ENCODE results near the gene FBXO31. TPM values are rescaled to one million over a fixed set of nuclear protein-coding genes. Genes with fewer than 3 reads are reported as not detected.

Gene FBXO31
- total and polyA plus RNA-seq, 2 experiments from 2014 or later, result 16.5 to 28.9 TPM

GRCh38 chr16:87358250-87358649, 25.3 kb downstream of the FBXO31 start:
- peaks cover under 1% of the 10 kb centered on the region for H3K4me1 ChIP-seq (ENCODE audit: insufficient read depth)
- H3K27ac ChIP-seq, result no peak overlapping the region
- TF ChIP-seq CTCF (IDR thresholded peaks at IDR 0.05; ENCODE audit: poor library complexity), result no peak
- no peak for TF ChIP-seq EZH2phosphoT487 (IDR thresholded peaks at IDR 0.05; ENCODE audit: low read depth, severe bottlenecking, unreplicated experiment)
- TF ChIP-seq EZH2 (IDR thresholded peaks at IDR 0.05; ENCODE audit: borderline replicate concordance), result no peak
- no peak overlapping the region for H3K4me3 ChIP-seq
- no peaks in the 10 kb centered on the region for H3K27me3 ChIP-seq
- H3K36me3 ChIP-seq (replicated peaks; ENCODE audit: insufficient read depth, low read depth), result no peaks in the 10 kb centered on the region
- H3K9me2 ChIP-seq (replicated peaks; ENCODE audit: insufficient read depth), result no peaks in the 10 kb centered on the region
- H2AFZ ChIP-seq, result no peak overlapping the region
- H3K4me2 ChIP-seq, result no peak overlapping the region
- peaks cover 1% of the 10 kb centered on the region for H4K20me1 ChIP-seq (ENCODE audit: insufficient read depth, poor library complexity, severe bottlenecking)
- H3K9me3 ChIP-seq (ENCODE audit: low read depth), result no peaks in the 10 kb centered on the region
- WGBS (ENCODE audit: low lambda C conversion rate, missing lambda C conversion rate), result 97% methylated on average over 17 of the region's 17 CpGs
- DNase-seq (ENCODE audit: low spot score), result no peak
- peaks cover 24% of the 10 kb centered on the region for H3K79me2 ChIP-seq

GRCh38 chr16:87356491-87356853, 27.1 kb downstream of the FBXO31 start:
- H2AFZ ChIP-seq, result no peak overlapping the region
- no peak overlapping the region for H3K27ac ChIP-seq
- WGBS (ENCODE audit: low lambda C conversion rate, missing lambda C conversion rate), result 96% methylated on average over 8 of the region's 8 CpGs
- no peaks in the 10 kb centered on the region for H4K20me1 ChIP-seq (ENCODE audit: insufficient read depth, poor library complexity, severe bottlenecking)
- H3K36me3 ChIP-seq (replicated peaks; ENCODE audit: insufficient read depth, low read depth), result no peaks in the 10 kb centered on the region
- peaks cover 12% of the 10 kb centered on the region for H3K79me2 ChIP-seq
- H3K4me3 ChIP-seq, result no peak overlapping the region
- no peaks in the 10 kb centered on the region for H3K9me3 ChIP-seq (ENCODE audit: low read depth)
- TF ChIP-seq CTCF (IDR thresholded peaks at IDR 0.05; ENCODE audit: poor library complexity), result no peak
- TF ChIP-seq EZH2 (IDR thresholded peaks at IDR 0.05; ENCODE audit: borderline replicate concordance), result no peak
- TF ChIP-seq EZH2phosphoT487 (IDR thresholded peaks at IDR 0.05; ENCODE audit: low read depth, severe bottlenecking, unreplicated experiment), result no peak
- H3K4me2 ChIP-seq, result no peak overlapping the region
- no peaks in the 10 kb centered on the region for H3K4me1 ChIP-seq (ENCODE audit: insufficient read depth)
- no peaks in the 10 kb centered on the region for H3K9me2 ChIP-seq (replicated peaks; ENCODE audit: insufficient read depth)
- DNase-seq (ENCODE audit: low spot score), result no peak
- H3K27me3 ChIP-seq, result no peaks in the 10 kb centered on the region

GRCh38 chr16:87353613-87354012, 30.0 kb downstream of the FBXO31 start:
- H3K79me2 ChIP-seq, result no peaks in the 10 kb centered on the region
- no peak overlapping the region for H3K4me3 ChIP-seq

More at GRCh38 chr16:87353613-87354012, 30.0 kb downstream of the FBXO31 start:
- 99% methylated on average over 17 of the region's 17 CpGs for WGBS (ENCODE audit: low lambda C conversion rate, missing lambda C conversion rate)
- H3K27ac ChIP-seq, result no peak overlapping the region
- H3K9me2 ChIP-seq (replicated peaks; ENCODE audit: insufficient read depth), result no peaks in the 10 kb centered on the region
- no peaks in the 10 kb centered on the region for H3K36me3 ChIP-seq (replicated peaks; ENCODE audit: insufficient read depth, low read depth)
- no peak overlapping the region for H2AFZ ChIP-seq
- no peaks in the 10 kb centered on the region for H3K9me3 ChIP-seq (ENCODE audit: low read depth)
- no peaks in the 10 kb centered on the region for H3K27me3 ChIP-seq
- no peak for TF ChIP-seq EZH2phosphoT487 (IDR thresholded peaks at IDR 0.05; ENCODE audit: low read depth, severe bottlenecking, unreplicated experiment)
- TF ChIP-seq EZH2 (IDR thresholded peaks at IDR 0.05; ENCODE audit: borderline replicate concordance), result no peak
- TF ChIP-seq CTCF (IDR thresholded peaks at IDR 0.05; ENCODE audit: poor library complexity), result no peak
- no peak overlapping the region for H3K4me2 ChIP-seq
- no peak for DNase-seq (ENCODE audit: low spot score)
- H4K20me1 ChIP-seq (ENCODE audit: insufficient read depth, poor library complexity, severe bottlenecking), result no peaks in the 10 kb centered on the region
- peaks cover 5% of the 10 kb centered on the region for H3K4me1 ChIP-seq (ENCODE audit: insufficient read depth)
